CD14-positive monocyte (primary cell): ENCODE data around the gene KRIT1. TPM values are rescaled to one million over a fixed set of nuclear protein-coding genes. Genes with fewer than 3 reads are reported as not detected.

Source experiments
- DNase-seq, 3 donors: peaks; one replicate each; pipeline ENCODE4 v3.0.0-alpha.2; 2011 to 2022
- H2AFZ ChIP-seq: 2 replicates; pipeline ENCODE4 v1.6.0; 2012; ENCODE audit warnings: mild to moderate bottlenecking, low read depth, low read length, inconsistent platforms; ENCODE audit not compliant: insufficient read depth, poor library complexity, severe bottlenecking
- H3K27ac ChIP-seq, 2 donors: 1 replicate in 1 of 2; 2 replicates in 1 of 2; pipeline ENCODE4 v1.5.1; 2012 to 2013; ENCODE audit warnings: low read length in 2 of 2, control low read depth in 1 of 2, inconsistent platforms in 1 of 2, low read depth in 1 of 2, mild to moderate bottlenecking in 1 of 2
- H3K27me3 ChIP-seq, 2 donors: one replicate each; pipeline versions ENCODE4 v1.6.0 to v1.6.1; 2011 to 2013; ENCODE audit warnings: low read length in 2 of 2; ENCODE audit not compliant: control insufficient read depth in 2 of 2, insufficient read depth in 2 of 2
- H3K36me3 ChIP-seq, 2 donors: replicated peaks in 1 of 2; 1 replicate in 1 of 2; 2 replicates in 1 of 2; pipeline versions ENCODE4 v1.5.1 to v1.6.1; 2012 to 2013; ENCODE audit warnings: low read length in 2 of 2, control low read depth in 1 of 2, inconsistent platforms in 1 of 2, mild to moderate bottlenecking in 1 of 2; ENCODE audit not compliant: insufficient read depth in 2 of 2, control insufficient read depth in 1 of 2
- H3K4me1 ChIP-seq, 2 donors: 1 replicate in 1 of 2; 2 replicates in 1 of 2; pipeline versions ENCODE4 v1.5.1 to v1.6.1; 2012 to 2013; ENCODE audit warnings: low read length in 2 of 2, control low read depth in 1 of 2, inconsistent platforms in 1 of 2, mild to moderate bottlenecking in 1 of 2, moderate library complexity in 1 of 2; ENCODE audit not compliant: insufficient read depth in 2 of 2, control insufficient read depth in 1 of 2
- H3K4me2 ChIP-seq: replicated peaks from 2 replicates; pipeline ENCODE3; 2012; ENCODE audit warnings: low read length, moderate library complexity, mild to moderate bottlenecking; ENCODE audit not compliant: poor library complexity, severe bottlenecking; ENCODE audit errors: extremely low read depth
- H3K4me3 ChIP-seq, 3 experiments: fragments of 200-600 bp in 1 of 3; sonication (generic) in 1 of 3; replicated peaks in 1 of 3; 1 replicate in 2 of 3; 2 replicates in 1 of 3; pipeline ENCODE4 v1.5.1; 2011 to 2013; ENCODE audit warnings: low read length in 3 of 3, mild to moderate bottlenecking in 3 of 3, control low read depth in 2 of 3, low read depth in 2 of 3, inconsistent platforms in 1 of 3, moderate library complexity in 1 of 3
- H3K79me2 ChIP-seq: 2 replicates; pipeline ENCODE4 v1.6.0; 2012; ENCODE audit warnings: mild to moderate bottlenecking, control low read depth, inconsistent platforms, low read length, moderate library complexity; ENCODE audit not compliant: insufficient read depth
- H3K9ac ChIP-seq: 2 replicates; pipeline ENCODE4 v1.6.0; 2017; ENCODE audit warnings: low read length, mild to moderate bottlenecking; ENCODE audit not compliant: insufficient read depth, poor library complexity, severe bottlenecking
- H3K9me3 ChIP-seq, 2 donors: replicated peaks in 1 of 2; 1 replicate in 1 of 2; 2 replicates in 1 of 2; pipeline versions ENCODE4 v1.5.1 to v1.6.1; 2012 to 2013; ENCODE audit warnings: low read length in 2 of 2, control low read depth in 1 of 2; ENCODE audit not compliant: control insufficient read depth in 1 of 2, insufficient read depth in 1 of 2
- H4K20me1 ChIP-seq: 2 replicates; pipeline ENCODE4 v1.6.0; 2012; ENCODE audit warnings: mild to moderate bottlenecking, low read length, control low read depth, moderate library complexity; ENCODE audit not compliant: insufficient read depth
- H3K27ac Mint-ChIP-seq, 7 donors: one replicate each; pipeline ENCODE4 v1.8.0; 2020; ENCODE audit warnings: mild to moderate bottlenecking in 7 of 7, mixed read lengths in 7 of 7, moderate library complexity in 6 of 7, inconsistent platforms in 2 of 7
- H3K27me3 Mint-ChIP-seq, 3 donors: one replicate each; pipeline ENCODE4 v1.8.0; 2021 to 2022; ENCODE audit warnings: low read depth in 3 of 3, mild to moderate bottlenecking in 3 of 3, mixed read lengths in 3 of 3, moderate library complexity in 3 of 3, inconsistent platforms in 1 of 3
- H3K36me3 Mint-ChIP-seq, 2 donors: one replicate each; pipeline ENCODE4 v1.8.0; 2020; ENCODE audit warnings: mixed read lengths in 2 of 2, inconsistent platforms in 1 of 2, mild to moderate bottlenecking in 1 of 2
- H3K4me1 Mint-ChIP-seq: one replicate; pipeline ENCODE4 v1.8.0; 2020; ENCODE audit warnings: mild to moderate bottlenecking, mixed read lengths
- H3K4me3 Mint-ChIP-seq, 2 donors: one replicate each; pipeline ENCODE4 v1.8.0; 2020; ENCODE audit warnings: mild to moderate bottlenecking in 2 of 2, mixed read lengths in 2 of 2, moderate library complexity in 1 of 2
- H3K9me3 Mint-ChIP-seq, 7 donors: one replicate each; pipeline ENCODE4 v1.8.0; 2020 to 2022; ENCODE audit warnings: mixed read lengths in 7 of 7, mild to moderate bottlenecking in 6 of 7, moderate library complexity in 6 of 7, inconsistent platforms in 2 of 7
- CTCF ChIP-seq: fragments of 200-600 bp; IDR thresholded peaks from one replicate; pipeline ENCODE4 v1.8.0; 2022; ENCODE audit warnings: antibody characterized with exemption, mild to moderate bottlenecking
- WGBS: methylation state at CpG from one replicate; pipeline ENCODE4 v1.1.5; 2013; ENCODE audit warnings: missing lambda C conversion rate; ENCODE audit not compliant: insufficient coverage; 5-methylcytosine and 5-hydroxymethylcytosine counted together
- intact Hi-C, 2 donors: fragments of 100-400 bp; cut with micrococcal nuclease; formaldehyde crosslinking; loops; one replicate each; pipeline versions ENCODE4 v1.15.0 to v1.15.1; 2023
- polyA plus RNA-seq, 3 donors: library from polyadenylated mRNA; depleted of rRNA in 1 of 3; unstranded in 2 of 3; stranded (reverse) in 1 of 3; fragments of 300-500 nt in 2 of 3; fragments of >200 nt in 1 of 3; fragmentation: Illumina TruSeq in 2 of 3; gene quantifications; 1 replicate in 2 of 3; 2 replicates in 1 of 3; pipeline ENCODE4 v1.2.3, GENCODE V29; 2012 to 2021

KRIT1 gene
- polyA plus RNA-seq, 3 donors: 4.7 to 28.8 (median 6.8) TPM

DNA sequence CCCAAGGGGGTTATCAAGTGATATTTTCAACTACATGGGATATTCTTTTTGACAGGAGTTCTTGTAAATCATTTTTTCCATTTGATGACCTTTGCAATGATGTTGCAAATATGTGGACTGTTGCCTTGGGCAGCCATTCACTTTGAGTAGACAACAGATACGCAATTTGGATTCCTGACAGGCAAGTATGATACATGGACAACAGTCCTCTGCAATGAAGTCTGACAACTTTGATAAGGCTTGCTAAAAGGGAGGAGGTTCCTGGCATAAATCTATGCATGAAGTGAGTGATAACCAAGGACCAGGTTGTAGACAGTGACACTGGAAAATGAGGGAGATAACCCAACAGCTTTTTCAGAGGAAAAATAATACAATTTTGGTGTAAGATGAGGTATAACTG, 84.4 kb downstream of the KRIT1 start:
- intact Hi-C loops: no loop called here
- Mint-ChIP-seq H3K4me3 (no peak overlapping the region), H3K4me1 (no peaks in the 10 kb centered on the region), H3K27me3 (peaks cover 2 to 4% (median 4%) of the 10 kb centered on the region in 3 donors), H3K27ac (no peak overlapping the region), H3K9me3 (no peaks in the 10 kb centered on the region), H3K36me3 (no peaks in the 10 kb centered on the region)
- H4K20me1 ChIP-seq: no peaks in the 10 kb centered on the region
- no peak overlapping the region for H3K4me3 ChIP-seq
- no peaks in the 10 kb centered on the region for H3K79me2 ChIP-seq
- no peaks in the 10 kb centered on the region for H3K9me3 ChIP-seq
- no peak for DNase-seq
- TF ChIP-seq CTCF: no peak
- H3K4me2 ChIP-seq: no peak overlapping the region
- H3K27me3 ChIP-seq: no peaks in the 10 kb centered on the region
- 100% methylated on average over 1 of the region's 1 CpG for WGBS
- H2AFZ ChIP-seq: no peak overlapping the region
- H3K27ac ChIP-seq: no peak overlapping the region
- H3K4me1 ChIP-seq: no peaks in the 10 kb centered on the region
- H3K9ac ChIP-seq: no peak overlapping the region
- no peaks in the 10 kb centered on the region for H3K36me3 ChIP-seq

- no peaks in the 10 kb centered on the region for H3K36me3 ChIP-seq
- Mint-ChIP-seq H3K36me3 (no peaks in the 10 kb centered on the region), H3K27ac (no peak overlapping the region), H3K9me3 (no peaks in the 10 kb centered on the region), H3K4me3 (no peak overlapping the region), H3K27me3 (peaks cover 2 to 4% (median 4%) of the 10 kb centered on the region in 3 donors), H3K4me1 (no peaks in the 10 kb centered on the region)
- TF ChIP-seq CTCF: no peak
- no peaks in the 10 kb centered on the region for H3K4me1 ChIP-seq
- intact Hi-C loops: no loop called here
- H3K4me2 ChIP-seq: no peak overlapping the region
- no peaks in the 10 kb centered on the region for H3K9me3 ChIP-seq
- H3K27me3 ChIP-seq: no peaks in the 10 kb centered on the region
- H3K27ac ChIP-seq: no peak overlapping the region
- H2AFZ ChIP-seq: no peak overlapping the region
- H4K20me1 ChIP-seq: no peaks in the 10 kb centered on the region
- WGBS: 100% methylated on average over 2 of the region's 3 CpGs
- no peak for DNase-seq
- no peak overlapping the region for H3K9ac ChIP-seq
- no peaks in the 10 kb centered on the region for H3K79me2 ChIP-seq
- H3K4me3 ChIP-seq: no peak overlapping the region
These were observed 86.8 kb downstream of the KRIT1 start for GRCh38 chr7:92158660-92159575.
